DND-41 (cell line): ENCODE measurements around the gene CXCL6.

Experiments used
- ATAC-seq: fragments of 200-7000 bp; cut with Tn5 transposase; 3 replicates; pipeline ENCODE4 v1.9.1; 2021; ENCODE audit warnings: low read depth; ENCODE audit not compliant: insufficient read depth
- DNase-seq: peaks from one replicate; pipeline ENCODE4 v3.0.0-alpha.2; 2020
- H2AFZ ChIP-seq: 2 replicates; pipeline ENCODE4 v1.6.0; 2012; ENCODE audit warnings: low read depth, low read length
- H3K27ac ChIP-seq: 2 replicates; pipeline ENCODE4 v1.5.1; 2012; ENCODE audit warnings: low read length, inconsistent platforms
- H3K27me3 ChIP-seq: fragments of 200-600 bp; sonication (generic); 2 replicates; pipeline ENCODE4 v1.6.0; 2012; ENCODE audit warnings: low read length, mild to moderate bottlenecking, inconsistent platforms; ENCODE audit not compliant: insufficient read depth, poor library complexity
- H3K36me3 ChIP-seq: 2 replicates; pipeline ENCODE4 v1.5.1; 2012; ENCODE audit warnings: low read length, inconsistent platforms; ENCODE audit not compliant: insufficient read depth
- H3K4me1 ChIP-seq: 2 replicates; pipeline ENCODE4 v1.5.1; 2012; ENCODE audit warnings: mild to moderate bottlenecking, low read length; ENCODE audit not compliant: insufficient read depth
- H3K4me2 ChIP-seq: 2 replicates; pipeline ENCODE4 v1.6.0; 2012; ENCODE audit warnings: mild to moderate bottlenecking, moderate library complexity, low read length, inconsistent platforms; ENCODE audit not compliant: insufficient read depth
- H3K4me3 ChIP-seq, 2 experiments: fragments of 200-600 bp in 1 of 2; shearing (Covaris generic) in 1 of 2; 2 replicates each; pipeline ENCODE4 v1.5.1; 2012 to 2016; ENCODE audit warnings: inconsistent platforms in 2 of 2, low read length in 2 of 2, mild to moderate bottlenecking in 2 of 2, low read depth in 1 of 2, moderate library complexity in 1 of 2
- H3K79me2 ChIP-seq: 2 replicates; pipeline ENCODE4 v1.6.0; 2012; ENCODE audit warnings: low read length, inconsistent platforms; ENCODE audit not compliant: insufficient read depth
- H3K9ac ChIP-seq: 2 replicates; pipeline ENCODE4 v1.6.0; 2012; ENCODE audit warnings: low read depth, mild to moderate bottlenecking, inconsistent platforms, low read length, moderate library complexity
- H3K9me3 ChIP-seq: 2 replicates; pipeline ENCODE4 v1.5.1; 2012; ENCODE audit warnings: low read length, moderate library complexity, mild to moderate bottlenecking, inconsistent platforms; ENCODE audit not compliant: insufficient read depth, severe bottlenecking
- H4K20me1 ChIP-seq: 2 replicates; pipeline ENCODE4 v1.6.0; 2012; ENCODE audit warnings: low read length; ENCODE audit not compliant: insufficient read depth
- EZH2 ChIP-seq: IDR thresholded peaks from 3 replicates; pipeline ENCODE4 v1.6.1; 2012; ENCODE audit warnings: borderline replicate concordance, low read depth, mild to moderate bottlenecking, moderate library complexity, low read length, inconsistent platforms; ENCODE audit not compliant: severe bottlenecking
- TF ChIP-seq, protein P1 (sequence below): IDR thresholded peaks from 2 replicates; pipeline ENCODE4 v1.5.1; 2012; ENCODE audit warnings: borderline replicate concordance, low read length, moderate library complexity, mild to moderate bottlenecking; ENCODE audit not compliant: poor library complexity, severe bottlenecking; ENCODE audit errors: extremely low read depth

CXCL6 gene

DNA sequence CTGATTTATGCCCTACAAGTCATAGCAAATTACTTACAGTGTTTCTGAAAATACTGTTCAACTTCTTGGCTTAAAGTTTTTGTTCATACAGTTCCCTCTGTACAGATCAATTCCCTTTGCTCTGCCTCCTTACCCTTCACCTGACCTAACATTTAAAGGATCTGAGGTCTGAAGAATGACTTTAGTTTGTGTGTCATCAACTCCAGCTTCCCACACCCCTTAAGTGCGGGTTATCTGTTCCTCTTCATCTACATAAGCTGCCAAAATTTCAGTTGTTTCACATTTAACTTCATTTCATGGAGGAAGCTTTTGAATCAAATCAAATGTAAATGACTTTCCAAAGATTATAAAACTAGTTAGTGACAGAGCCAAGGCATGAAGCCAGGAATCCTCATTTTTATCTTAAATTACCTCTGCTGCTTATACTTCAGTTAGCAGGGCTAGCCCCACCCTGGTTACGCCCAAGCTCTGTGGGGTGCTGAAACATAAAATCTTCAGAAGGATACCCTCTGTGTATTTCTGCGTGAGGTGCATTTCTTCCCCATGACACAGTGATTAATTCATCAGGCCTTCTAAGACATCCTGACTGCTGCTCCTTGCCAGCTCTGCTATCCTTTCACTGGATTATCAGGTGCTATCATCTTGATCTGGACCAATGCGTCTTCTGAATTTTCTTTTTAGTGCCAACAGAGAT, 49.2 kb downstream of the CXCL6 start:
- Histone ChIP-seq H4K20me1 (no peaks in the 10 kb centered on the region), H3K9me3 (no peaks in the 10 kb centered on the region), H3K4me1 (peaks cover 16% of the 10 kb centered on the region), H3K27me3 (no peaks in the 10 kb centered on the region), H3K4me3 (no peak overlapping the region), H3K36me3 (no peaks in the 10 kb centered on the region), H3K4me2 (no peak overlapping the region), H2AFZ (peak overlapping the region; percentile 23; the same call in 1 of the 2 replicates), H3K79me2 (no peaks in the 10 kb centered on the region), H3K27ac (no peak overlapping the region), H3K9ac (no peak overlapping the region)
- no peak for DNase-seq
- ATAC-seq: no peak
- TF ChIP-seq EZH2: no peak
- TF ChIP-seq, protein P1, sequence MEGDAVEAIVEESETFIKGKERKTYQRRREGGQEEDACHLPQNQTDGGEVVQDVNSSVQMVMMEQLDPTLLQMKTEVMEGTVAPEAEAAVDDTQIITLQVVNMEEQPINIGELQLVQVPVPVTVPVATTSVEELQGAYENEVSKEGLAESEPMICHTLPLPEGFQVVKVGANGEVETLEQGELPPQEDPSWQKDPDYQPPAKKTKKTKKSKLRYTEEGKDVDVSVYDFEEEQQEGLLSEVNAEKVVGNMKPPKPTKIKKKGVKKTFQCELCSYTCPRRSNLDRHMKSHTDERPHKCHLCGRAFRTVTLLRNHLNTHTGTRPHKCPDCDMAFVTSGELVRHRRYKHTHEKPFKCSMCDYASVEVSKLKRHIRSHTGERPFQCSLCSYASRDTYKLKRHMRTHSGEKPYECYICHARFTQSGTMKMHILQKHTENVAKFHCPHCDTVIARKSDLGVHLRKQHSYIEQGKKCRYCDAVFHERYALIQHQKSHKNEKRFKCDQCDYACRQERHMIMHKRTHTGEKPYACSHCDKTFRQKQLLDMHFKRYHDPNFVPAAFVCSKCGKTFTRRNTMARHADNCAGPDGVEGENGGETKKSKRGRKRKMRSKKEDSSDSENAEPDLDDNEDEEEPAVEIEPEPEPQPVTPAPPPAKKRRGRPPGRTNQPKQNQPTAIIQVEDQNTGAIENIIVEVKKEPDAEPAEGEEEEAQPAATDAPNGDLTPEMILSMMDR: no peak
